Muscle of back (tissue), 11 donors: Measurements from ENCODE around the gene PERM1. TPM values are rescaled to one million over a fixed set of nuclear protein-coding genes. Genes with fewer than 3 reads are reported as not detected.
A peak's percentile ranks its signal among the peaks of the same experiment; 100 is the strongest.
"Not testable (repeated sequence)": the region's sequence is repeated elsewhere in the genome, so short reads cannot be mapped to it uniquely, and the experiment has no call there.

Experiments used
- DNase-seq, 3 donors: peaks; one replicate each; pipeline versions ENCODE4 v3.0.0 to v3.0.0-alpha.2; 2013
- polyA plus RNA-seq, 10 donors: library from polyadenylated mRNA; unstranded; fragments of 120-200 nt; gene quantifications; one replicate each; pipeline ENCODE4 v1.2.1, GENCODE V29; 2013; ENCODE audit not compliant: insufficient read length in 10 of 10

PERM1 gene
- polyA plus RNA-seq, 10 donors = 0.97 to 2.9 (median 1.6) TPM

- no peak for DNase-seq
These were observed 33.1 kb upstream of the PERM1 start for GRCh38 chr1:1014799-1015681.

GRCh38 chr1:1013922-1014648 lies 32.2 kb upstream of the PERM1 start:
- DNase-seq = peak in 1 of 3 donors; percentile 75

- peak; percentile 84 to 95 (median 92) for DNase-seq
These were observed 31.4 kb upstream of the PERM1 start, which contains the start of gene ISG15 for GRCh38 chr1:1013105-1013921. TSS of gene ISG15 (plus strand) at chr1:1013497. CDS start at chr1:1013574, 77 bp downstream.

GRCh38 chr1:1012736-1013104 lies 30.8 kb upstream of the PERM1 start:
- DNase-seq = not testable (repeated sequence)

GRCh38 chr1:1011396-1011949 lies 29.6 kb upstream of the PERM1 start:
- DNase-seq = no peak

- DNase-seq = not testable (repeated sequence)
These were observed 28.2 kb upstream of the PERM1 start for GRCh38 chr1:1010131-1010530.

- no peak for DNase-seq
These were observed 24.6 kb upstream of the PERM1 start for GRCh38 chr1:1006305-1007159.

- DNase-seq = no peak
These were observed 23.9 kb upstream of the PERM1 start for GRCh38 chr1:1005774-1006304.

GRCh38 chr1:1004780-1005697 lies 23.1 kb upstream of the PERM1 start:
- DNase-seq = peak; percentile 62 to 86 (median 67)

GRCh38 chr1:1004420-1004779 lies 22.5 kb upstream of the PERM1 start:
- DNase-seq = no peak

GRCh38 chr1:1003618-1004419 lies 21.9 kb upstream of the PERM1 start:
- DNase-seq = no peak

GRCh38 chr1:1001057-1001783 lies 19.3 kb upstream of the PERM1 start:
- DNase-seq = no peak

GRCh38 chr1:1000357-1001056 lies 18.6 kb upstream of the PERM1 start:
- peak; percentile 73 to 96 (median 87) for DNase-seq

- DNase-seq = peak; percentile 92 to 97 (median 92)
These were observed 17.9 kb upstream of the PERM1 start, which contains the start of gene HES4 for GRCh38 chr1:999725-1000356. TSS of gene HES4 (minus strand) at chr1:1000097. CDS start at chr1:999973, 124 bp downstream.

GRCh38 chr1:998995-999724 lies 17.3 kb upstream of the PERM1 start:
- peak in 2 of 3 donors; percentile 58 to 69 for DNase-seq

- peak in 1 of 3 donors; percentile 69 for DNase-seq
These were observed 16.8 kb upstream of the PERM1 start for GRCh38 chr1:998745-998994.
